Measurements from ENCODE around the gene PPP1R17. TPM values are rescaled to one million over a fixed set of nuclear protein-coding genes. Genes with fewer than 3 reads are reported as not detected.

The PPP1R17 gene
- total and polyA plus RNA-seq, 2 experiments from 2014 or later, result 0.52 to 2.4 TPM

DNA sequence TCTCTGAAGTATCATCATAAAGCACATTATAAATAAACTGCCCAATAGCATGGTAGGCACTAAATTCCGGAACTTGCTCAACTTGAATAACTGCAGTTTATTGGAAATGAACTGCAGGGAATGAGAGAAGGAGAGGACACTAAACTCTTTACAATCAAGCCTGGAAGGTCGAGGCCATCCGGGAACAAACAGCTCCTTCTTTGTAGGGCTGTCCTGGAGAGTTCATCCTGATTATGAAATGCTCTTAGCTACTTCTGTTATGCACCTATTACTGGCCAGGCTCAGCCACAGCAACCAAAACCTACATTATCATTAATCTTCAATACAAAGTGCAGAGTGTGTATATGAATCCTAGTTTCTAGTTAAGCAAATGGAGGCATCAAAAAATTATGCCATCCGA lies 64.7 kb downstream of the PPP1R17 start (continued):
- TF ChIP-seq NANOG (IDR thresholded peaks at IDR 0.05; ENCODE audit: borderline replicate concordance) (no peak), POLR2AphosphoS5 (IDR thresholded peaks at IDR 0.05; ENCODE audit: low read depth) (no peak), EZH2phosphoT487 (IDR thresholded peaks at IDR 0.05; ENCODE audit: unreplicated experiment) (no peak), ZNF331 (CRISPR knock-in tag; IDR thresholded peaks at IDR 0.05; ENCODE audit: low read depth) (no peak), JUNB (IDR thresholded peaks at IDR 0.05; ENCODE audit: unreplicated experiment) (no peak)
- TF ChIP-seq, protein P1, sequence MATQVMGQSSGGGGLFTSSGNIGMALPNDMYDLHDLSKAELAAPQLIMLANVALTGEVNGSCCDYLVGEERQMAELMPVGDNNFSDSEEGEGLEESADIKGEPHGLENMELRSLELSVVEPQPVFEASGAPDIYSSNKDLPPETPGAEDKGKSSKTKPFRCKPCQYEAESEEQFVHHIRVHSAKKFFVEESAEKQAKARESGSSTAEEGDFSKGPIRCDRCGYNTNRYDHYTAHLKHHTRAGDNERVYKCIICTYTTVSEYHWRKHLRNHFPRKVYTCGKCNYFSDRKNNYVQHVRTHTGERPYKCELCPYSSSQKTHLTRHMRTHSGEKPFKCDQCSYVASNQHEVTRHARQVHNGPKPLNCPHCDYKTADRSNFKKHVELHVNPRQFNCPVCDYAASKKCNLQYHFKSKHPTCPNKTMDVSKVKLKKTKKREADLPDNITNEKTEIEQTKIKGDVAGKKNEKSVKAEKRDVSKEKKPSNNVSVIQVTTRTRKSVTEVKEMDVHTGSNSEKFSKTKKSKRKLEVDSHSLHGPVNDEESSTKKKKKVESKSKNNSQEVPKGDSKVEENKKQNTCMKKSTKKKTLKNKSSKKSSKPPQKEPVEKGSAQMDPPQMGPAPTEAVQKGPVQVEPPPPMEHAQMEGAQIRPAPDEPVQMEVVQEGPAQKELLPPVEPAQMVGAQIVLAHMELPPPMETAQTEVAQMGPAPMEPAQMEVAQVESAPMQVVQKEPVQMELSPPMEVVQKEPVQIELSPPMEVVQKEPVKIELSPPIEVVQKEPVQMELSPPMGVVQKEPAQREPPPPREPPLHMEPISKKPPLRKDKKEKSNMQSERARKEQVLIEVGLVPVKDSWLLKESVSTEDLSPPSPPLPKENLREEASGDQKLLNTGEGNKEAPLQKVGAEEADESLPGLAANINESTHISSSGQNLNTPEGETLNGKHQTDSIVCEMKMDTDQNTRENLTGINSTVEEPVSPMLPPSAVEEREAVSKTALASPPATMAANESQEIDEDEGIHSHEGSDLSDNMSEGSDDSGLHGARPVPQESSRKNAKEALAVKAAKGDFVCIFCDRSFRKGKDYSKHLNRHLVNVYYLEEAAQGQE (IDR thresholded peaks at IDR 0.05; ENCODE audit: unreplicated experiment), result no peak

Other genes starting within 250 kb of the PPP1R17 start
- 0.27 and 0.45 TPM in 2 replicates for gene ITPRID1, start 173.1 kb upstream of the PPP1R17 start, total RNA-seq (2014; rRNA removed; shearing (Covaris generic))
- gene ITPRID1, start 173.1 kb upstream of the PPP1R17 start, polyA plus RNA-seq (2016; fragmentation: Nextera tagmentation; extraction: Ambion mirVana), result 0.05 TPM in 1 of 2 replicates, not detected in the other